HG02943 (cell line): Measurements from ENCODE around the gene ST3GAL3.

ENCODE experiments used
- ATAC-seq: cut with Tn5 transposase; IDR thresholded peaks from one replicate; pipeline ENCODE4 v1.9.1; 2021; ENCODE audit warnings: mild to moderate bottlenecking, low read depth, moderate library complexity; ENCODE audit not compliant: unreplicated experiment

ST3GAL3 gene

DNA sequence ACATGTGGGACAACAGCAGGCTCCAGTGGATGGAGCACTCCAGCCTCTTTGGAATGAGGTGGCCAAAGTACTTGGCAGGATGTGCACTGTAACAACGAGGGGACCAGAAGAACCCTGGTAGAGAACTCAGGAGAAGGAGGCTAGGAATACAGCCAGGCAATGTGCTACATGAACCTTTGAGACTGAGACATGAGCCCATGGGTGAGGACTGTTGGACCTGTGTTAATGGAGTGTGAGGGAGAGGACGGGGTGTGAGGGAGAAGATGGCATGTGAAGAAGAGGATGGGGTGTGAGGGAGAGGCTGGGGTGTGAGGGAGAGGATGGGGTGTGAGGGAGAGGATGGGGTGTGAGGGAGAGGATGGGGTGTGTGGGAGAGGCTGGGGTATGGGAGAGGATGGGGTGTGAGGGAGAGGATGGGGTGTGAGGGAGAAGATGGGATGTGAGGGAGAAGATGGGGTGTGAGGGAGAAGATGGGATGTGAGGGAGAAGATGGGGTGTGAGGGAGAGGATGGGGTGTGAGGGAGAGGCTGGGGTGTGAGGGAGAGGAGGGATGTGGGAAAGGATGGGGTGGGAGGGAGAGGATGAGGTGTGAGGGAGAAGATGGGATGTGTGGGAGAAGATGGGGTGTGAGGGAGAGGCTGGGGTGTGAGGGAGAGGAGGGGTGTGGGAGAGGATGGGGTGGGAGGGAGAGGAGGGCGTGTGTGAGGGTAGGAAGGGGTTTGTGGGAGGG lies 164.0 kb downstream of the ST3GAL3 start:
- ATAC-seq: no peak

DNA sequence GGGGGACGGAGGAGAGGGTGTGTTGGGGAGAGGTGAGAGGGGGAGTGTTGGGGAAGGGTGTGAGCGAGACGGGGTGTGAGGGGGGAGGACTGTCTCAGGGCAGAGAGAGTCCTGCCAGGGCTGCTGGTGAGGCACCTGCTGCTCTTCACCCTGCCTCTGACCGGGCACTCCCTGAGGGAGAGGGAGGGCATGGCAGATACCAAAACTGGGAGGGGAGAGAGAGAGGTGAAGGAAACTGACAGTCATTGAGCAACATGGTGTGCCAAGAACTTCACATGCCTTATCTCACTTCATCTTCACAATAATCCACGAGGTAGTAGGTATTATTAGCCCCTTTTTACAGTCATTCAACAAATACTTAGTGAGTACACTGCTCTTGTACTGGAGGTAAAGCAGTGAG lies 164.9 kb downstream of the ST3GAL3 start:
- no peak for ATAC-seq

- ATAC-seq: no peak
Observed at GRCh38 chr1:43873851-43874250, 166.5 kb downstream of the ST3GAL3 start.

DNA sequence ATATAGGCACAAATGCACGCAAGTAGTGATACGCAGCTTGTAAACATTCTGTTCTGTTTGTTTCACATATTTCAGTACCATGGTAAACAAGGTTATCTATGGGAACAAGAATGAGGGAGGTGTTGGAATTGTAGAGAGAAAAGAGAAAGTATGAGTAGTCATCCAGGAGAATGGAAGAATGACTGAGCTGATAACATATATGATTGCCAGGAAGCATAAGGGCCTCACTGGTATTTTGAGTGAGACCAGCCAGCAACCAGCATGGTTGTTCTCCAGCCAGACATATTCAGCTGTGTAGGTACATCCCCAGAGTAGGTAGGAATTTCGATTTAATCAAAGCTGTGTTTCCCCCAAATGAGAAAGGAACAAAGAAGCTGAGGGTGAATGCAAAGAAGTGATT lies 167.4 kb downstream of the ST3GAL3 start:
- ATAC-seq: no peak

- no peak for ATAC-seq
Observed at GRCh38 chr1:43875331-43875730, 168.0 kb downstream of the ST3GAL3 start.

DNA sequence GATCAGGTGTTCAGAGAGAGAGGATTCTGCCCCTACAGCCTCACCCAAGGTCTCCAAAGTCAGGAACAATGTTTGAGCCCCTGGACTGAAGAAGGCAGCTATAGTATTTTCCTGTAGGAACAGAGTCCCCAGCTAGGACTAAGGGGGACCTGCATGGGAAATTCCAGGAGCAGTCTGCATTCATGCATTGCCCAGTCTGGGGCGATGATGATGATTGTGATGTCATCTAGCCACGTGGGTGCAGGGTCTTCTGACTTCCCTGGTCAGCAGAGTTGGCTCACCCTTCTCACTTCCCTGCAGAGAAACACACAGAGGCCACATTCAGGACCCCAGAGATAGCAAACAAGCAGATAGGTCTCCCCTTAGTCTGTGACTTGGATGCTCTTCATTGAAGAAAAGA lies 169.8 kb downstream of the ST3GAL3 start:
- ATAC-seq: no peak

DNA sequence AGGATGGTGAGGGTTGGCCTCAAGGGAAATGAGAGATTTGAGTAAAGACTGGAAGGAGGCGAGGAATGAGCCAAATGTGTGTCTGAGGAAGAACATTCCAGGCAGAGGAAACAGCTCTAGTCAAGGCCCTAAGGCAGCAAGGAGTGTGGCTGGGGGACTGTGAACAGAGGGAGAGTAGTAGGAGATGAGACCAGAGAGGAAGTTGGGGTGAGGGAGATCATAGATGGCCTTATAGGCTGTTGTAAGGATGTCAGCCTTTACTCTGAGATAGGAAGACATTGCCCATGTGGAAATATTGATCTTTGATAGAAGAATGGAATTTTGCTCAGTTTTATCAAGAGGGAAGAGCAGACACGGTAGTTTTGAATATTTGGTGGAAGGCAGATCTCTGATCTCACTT lies 171.1 kb downstream of the ST3GAL3 start:
- ATAC-seq: no peak

DNA sequence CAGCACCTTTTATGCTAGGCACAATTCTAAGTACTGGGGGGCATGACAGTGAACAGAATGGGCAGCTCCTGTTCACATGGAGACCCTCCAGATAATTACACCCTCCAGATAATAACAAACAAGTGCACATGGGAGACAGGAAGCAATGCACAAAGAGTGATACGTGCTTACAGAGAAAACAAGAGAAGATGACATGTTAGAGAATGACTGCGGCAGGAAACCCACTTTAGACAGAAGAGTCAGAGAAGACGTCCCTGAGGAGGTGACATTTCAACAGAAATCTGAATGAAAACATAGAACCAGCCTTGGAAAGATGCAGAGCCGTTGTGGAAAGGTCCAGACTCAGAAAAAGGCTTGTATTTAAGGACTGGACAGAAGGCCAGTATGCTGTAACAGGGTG lies 171.5 kb downstream of the ST3GAL3 start:
- ATAC-seq: no peak

DNA sequence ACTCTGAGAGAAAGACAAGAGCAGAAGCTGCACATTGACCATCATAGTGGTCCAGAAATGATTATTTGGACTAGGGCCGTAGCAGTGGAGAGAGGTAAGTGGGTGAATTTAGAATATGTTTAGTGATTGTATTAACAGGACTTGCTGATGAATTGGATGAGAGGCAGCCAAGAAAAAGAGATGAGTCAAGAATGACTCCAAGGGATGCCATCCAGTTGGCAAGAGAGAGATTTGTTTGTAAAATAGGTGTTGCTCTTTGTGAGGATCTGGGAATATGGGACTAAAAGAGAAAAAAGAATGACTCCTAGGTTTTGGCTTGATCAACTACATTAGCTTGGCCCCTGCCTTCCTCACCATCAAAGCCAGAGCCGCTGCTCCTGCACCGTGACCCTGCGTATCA lies 172.1 kb downstream of the ST3GAL3 start:
- ATAC-seq: no peak

GRCh38 chr1:43879996-43880395 lies 172.7 kb downstream of the ST3GAL3 start:
- ATAC-seq: no peak

GRCh38 chr1:43880604-43881003 lies 173.3 kb downstream of the ST3GAL3 start:
- ATAC-seq: no peak

- ATAC-seq: no peak
Observed at GRCh38 chr1:43881415-43881814, 174.1 kb downstream of the ST3GAL3 start.

- ATAC-seq: no peak
Observed at GRCh38 chr1:43882763-43883162, 175.4 kb downstream of the ST3GAL3 start.

- no peak for ATAC-seq
Observed at GRCh38 chr1:43883321-43883720, 176.0 kb downstream of the ST3GAL3 start.

DNA sequence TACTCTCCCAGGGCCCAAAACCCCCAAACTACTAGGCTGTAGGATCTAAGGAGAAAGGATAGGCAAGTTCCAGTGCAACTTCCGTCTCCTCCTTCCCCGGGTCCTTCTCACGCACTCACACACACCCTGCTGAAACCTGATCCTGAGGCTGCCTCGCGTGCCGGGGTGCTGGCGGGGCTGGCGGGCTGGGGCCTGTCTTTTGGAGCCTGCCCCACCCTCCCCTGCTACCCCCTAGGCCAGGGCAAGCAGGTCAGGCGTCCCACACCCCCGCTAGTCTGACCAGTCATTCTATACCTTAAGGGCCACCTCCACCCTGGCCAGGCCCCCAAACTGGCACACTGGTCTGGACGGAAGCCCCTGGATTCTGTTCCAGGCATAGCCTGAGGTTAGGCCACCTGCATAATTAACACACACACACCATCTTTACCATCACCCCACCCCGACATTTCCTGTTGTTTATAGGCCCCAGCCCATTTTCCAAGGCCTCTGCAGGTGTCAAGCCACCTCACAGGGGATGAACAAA lies 178.0 kb downstream of the ST3GAL3 start:
- ATAC-seq: no peak

DNA sequence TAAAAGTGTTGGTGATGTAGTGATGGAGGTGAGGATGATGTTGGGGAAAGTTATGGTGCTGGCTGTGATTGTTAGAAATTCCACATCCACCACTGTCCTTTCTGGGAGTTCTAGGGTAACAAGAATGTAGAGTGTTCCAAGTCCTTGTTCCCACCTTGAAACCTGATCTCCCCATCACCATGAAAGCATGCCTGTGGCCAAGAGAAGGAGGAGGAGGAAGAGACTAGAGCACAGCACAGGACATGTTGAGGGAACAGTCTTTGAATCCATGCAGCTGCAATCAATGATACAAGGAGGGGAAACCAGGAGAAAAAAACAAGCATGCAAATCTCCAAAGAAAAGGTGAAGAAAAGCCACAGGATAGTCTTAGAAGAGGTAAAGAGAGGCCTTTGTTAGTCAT lies 180.4 kb downstream of the ST3GAL3 start:
- no peak for ATAC-seq

DNA sequence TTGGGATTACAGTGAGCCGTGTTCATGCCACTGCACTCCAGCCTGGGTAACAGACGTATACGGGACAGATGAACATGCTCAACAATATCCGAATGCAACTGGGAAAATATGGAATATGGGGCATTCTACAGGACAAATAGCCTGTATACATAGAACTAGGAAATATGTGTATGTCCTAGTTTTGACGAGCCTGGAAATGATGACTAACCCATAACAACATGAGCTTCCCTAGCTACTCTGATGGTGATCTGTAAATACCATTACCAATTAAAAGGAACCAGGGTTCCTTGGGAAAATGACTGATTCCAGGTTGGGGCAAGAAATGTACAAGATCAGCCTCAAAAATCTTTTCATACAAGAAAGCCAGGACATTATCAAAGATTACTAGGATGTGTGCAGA lies 183.5 kb downstream of the ST3GAL3 start:
- no peak for ATAC-seq

- no peak for ATAC-seq
Observed at GRCh38 chr1:43893006-43893405, 185.7 kb downstream of the ST3GAL3 start.

DNA sequence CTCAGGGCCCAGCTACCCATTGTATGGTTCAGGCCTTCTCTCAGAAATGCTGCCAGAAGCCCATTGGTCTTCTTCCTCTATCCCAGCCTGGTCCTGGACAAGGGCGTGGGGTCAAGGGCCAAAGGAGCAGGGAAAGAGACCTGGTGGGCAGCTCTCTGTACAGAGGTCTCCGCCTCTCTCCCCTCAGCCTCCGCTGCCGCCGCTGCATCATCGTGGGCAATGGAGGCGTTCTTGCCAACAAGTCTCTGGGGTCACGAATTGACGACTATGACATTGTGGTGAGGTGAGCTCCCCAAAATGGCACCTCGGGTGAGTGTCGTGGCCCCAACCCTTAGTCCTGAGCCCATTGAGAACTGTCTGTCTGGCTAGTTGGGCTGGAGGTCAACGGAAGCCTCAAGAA lies 191.6 kb downstream of the ST3GAL3 start:
- ATAC-seq: no peak

- ATAC-seq: no peak
Observed at GRCh38 chr1:43900386-43900785, 193.1 kb downstream of the ST3GAL3 start.

- no peak for ATAC-seq
Observed at GRCh38 chr1:43901196-43901961, 194.0 kb downstream of the ST3GAL3 start.
